Glutamatergic neuron (in vitro differentiated cells): ENCODE data around the gene ADAM8. TPM values are rescaled to one million over a fixed set of nuclear protein-coding genes. Genes with fewer than 3 reads are reported as not detected.

Experiments used
- DNase-seq: peaks from one replicate; pipeline ENCODE4 v3.0.0; 2022
- H3K27ac Mint-ChIP-seq: one replicate; pipeline ENCODE4 v1.8.0; 2020; ENCODE audit warnings: mild to moderate bottlenecking, mixed read lengths, inconsistent platforms; ENCODE audit not compliant: unreplicated experiment
- H3K27me3 Mint-ChIP-seq: one replicate; pipeline ENCODE4 v1.8.0; 2020; ENCODE audit warnings: mild to moderate bottlenecking, moderate library complexity, mixed read lengths, inconsistent platforms; ENCODE audit not compliant: unreplicated experiment
- H3K36me3 Mint-ChIP-seq: one replicate; pipeline ENCODE4 v1.8.0; 2020; ENCODE audit warnings: mild to moderate bottlenecking, mixed read lengths, inconsistent platforms; ENCODE audit not compliant: unreplicated experiment
- H3K4me1 Mint-ChIP-seq: one replicate; pipeline ENCODE4 v1.8.0; 2020; ENCODE audit warnings: mild to moderate bottlenecking, low read depth, mixed read lengths, inconsistent platforms; ENCODE audit not compliant: unreplicated experiment
- H3K4me3 Mint-ChIP-seq: one replicate; pipeline ENCODE4 v1.8.0; 2020; ENCODE audit warnings: mild to moderate bottlenecking, mixed read lengths, inconsistent platforms; ENCODE audit not compliant: unreplicated experiment
- H3K9me3 Mint-ChIP-seq: one replicate; pipeline ENCODE4 v1.8.0; 2020; ENCODE audit warnings: mild to moderate bottlenecking, moderate library complexity, mixed read lengths, inconsistent platforms; ENCODE audit not compliant: unreplicated experiment
- total RNA-seq: library from RNA; stranded (reverse); fragmentation: NEBNext Ultra II Directional; extraction: Animal tissue kit (Norgen Biotek cat#: 25700); gene quantifications from one replicate; pipeline ENCODE4 v1.2.1, GENCODE V29; 2021; ENCODE audit not compliant: unreplicated experiment
- TF ChIP-seq, protein P1 (sequence below): fragments of 200-600 bp; sonication (generic); IDR thresholded peaks from one replicate; pipeline ENCODE4 v1.5.0; 2021; ENCODE audit not compliant: partially characterized antibody, unreplicated experiment

ADAM8 gene
- total RNA-seq, 1 donor from 2014 or later, result 5.4 TPM

DNA sequence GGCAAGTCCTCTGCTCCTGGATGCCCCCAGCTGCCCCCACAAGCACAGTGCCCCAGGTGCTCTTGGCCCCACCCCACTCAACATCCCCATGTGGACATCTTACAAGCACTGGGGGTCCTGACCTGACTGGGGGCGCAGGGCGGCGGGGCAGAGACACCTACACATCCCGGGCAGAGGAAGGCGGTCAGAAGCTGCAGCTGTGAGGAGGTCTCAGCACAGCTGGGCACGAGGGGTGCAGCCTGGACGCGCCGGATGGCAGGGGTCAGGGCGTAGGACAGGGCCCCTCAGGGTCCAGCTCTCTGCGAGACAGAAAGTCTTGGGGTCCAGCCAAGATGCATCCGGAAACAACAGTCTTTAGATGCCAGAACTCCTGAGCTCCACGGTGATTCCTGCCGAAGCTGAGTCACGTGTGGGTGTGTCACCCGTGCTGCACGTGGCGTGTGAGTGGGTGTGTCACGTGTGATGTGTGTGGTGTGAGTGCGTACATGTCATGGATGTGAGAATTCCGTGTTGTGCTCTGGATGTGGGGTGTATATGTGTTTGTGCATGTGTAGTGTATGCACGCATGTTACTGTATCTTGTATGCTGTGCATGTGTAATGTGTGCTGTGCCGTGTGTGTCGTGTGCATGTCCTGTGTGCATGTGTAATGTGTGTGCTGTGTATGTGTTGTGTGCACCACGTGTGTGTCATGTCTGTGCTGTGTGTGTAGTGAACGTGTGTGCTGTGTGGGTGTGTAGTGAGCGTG is 33.9 kb downstream of the ADAM8 start:
- H3K27ac Mint-ChIP-seq, result peak overlapping the region; percentile 5
- no peaks in the 10 kb centered on the region for H3K36me3 Mint-ChIP-seq
- H3K27me3 Mint-ChIP-seq, result peaks cover 7% of the 10 kb centered on the region
- TF ChIP-seq, protein P1, sequence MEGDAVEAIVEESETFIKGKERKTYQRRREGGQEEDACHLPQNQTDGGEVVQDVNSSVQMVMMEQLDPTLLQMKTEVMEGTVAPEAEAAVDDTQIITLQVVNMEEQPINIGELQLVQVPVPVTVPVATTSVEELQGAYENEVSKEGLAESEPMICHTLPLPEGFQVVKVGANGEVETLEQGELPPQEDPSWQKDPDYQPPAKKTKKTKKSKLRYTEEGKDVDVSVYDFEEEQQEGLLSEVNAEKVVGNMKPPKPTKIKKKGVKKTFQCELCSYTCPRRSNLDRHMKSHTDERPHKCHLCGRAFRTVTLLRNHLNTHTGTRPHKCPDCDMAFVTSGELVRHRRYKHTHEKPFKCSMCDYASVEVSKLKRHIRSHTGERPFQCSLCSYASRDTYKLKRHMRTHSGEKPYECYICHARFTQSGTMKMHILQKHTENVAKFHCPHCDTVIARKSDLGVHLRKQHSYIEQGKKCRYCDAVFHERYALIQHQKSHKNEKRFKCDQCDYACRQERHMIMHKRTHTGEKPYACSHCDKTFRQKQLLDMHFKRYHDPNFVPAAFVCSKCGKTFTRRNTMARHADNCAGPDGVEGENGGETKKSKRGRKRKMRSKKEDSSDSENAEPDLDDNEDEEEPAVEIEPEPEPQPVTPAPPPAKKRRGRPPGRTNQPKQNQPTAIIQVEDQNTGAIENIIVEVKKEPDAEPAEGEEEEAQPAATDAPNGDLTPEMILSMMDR, result no peak
- H3K4me3 Mint-ChIP-seq, result peak overlapping the region; percentile 8
- peaks cover 6% of the 10 kb centered on the region for H3K9me3 Mint-ChIP-seq
- DNase-seq, result no peak
- H3K4me1 Mint-ChIP-seq, result peaks cover 10% of the 10 kb centered on the region

DNA sequence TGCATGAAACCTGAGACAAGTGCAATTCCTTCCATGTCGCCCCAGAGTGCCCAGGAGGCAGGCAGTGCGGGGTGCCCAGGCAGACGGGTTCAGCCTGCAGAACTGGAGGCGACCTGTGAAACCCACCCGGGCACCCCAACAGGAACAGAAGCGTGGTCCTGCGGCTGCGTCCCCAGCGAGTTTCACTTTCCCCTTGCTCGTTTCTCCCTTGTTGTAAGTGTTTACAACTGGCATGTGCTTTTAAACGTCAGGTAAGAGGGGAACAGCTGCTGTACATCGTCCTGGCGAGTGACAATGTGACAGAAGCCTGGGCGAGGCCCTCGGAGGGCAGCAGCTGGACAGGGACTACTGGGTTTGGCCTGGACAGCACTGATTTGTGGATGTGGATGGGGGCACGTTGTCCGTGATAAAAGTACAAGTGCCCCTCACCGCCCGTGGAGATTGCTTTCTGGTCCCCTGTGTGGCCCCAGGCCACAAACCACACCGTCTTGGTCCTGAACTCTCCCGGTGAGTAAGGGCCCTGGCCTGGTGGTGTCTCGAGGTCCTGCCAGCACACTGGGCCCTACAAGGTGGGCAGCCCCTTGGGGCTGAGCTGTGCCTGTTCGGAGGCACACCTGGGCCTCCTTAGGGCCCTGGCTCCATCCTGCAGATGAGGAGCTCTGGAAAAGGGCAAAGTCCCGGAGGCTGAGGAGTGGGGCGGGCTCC is 35.0 kb downstream of the ADAM8 start:
- H3K27ac Mint-ChIP-seq, result no peak overlapping the region
- TF ChIP-seq, protein P1, result no peak
- peaks cover 7% of the 10 kb centered on the region for H3K27me3 Mint-ChIP-seq
- H3K4me3 Mint-ChIP-seq, result no peak overlapping the region
- peaks cover 10% of the 10 kb centered on the region for H3K4me1 Mint-ChIP-seq
- no peak for DNase-seq
- peaks cover 6% of the 10 kb centered on the region for H3K9me3 Mint-ChIP-seq
- no peaks in the 10 kb centered on the region for H3K36me3 Mint-ChIP-seq

DNA sequence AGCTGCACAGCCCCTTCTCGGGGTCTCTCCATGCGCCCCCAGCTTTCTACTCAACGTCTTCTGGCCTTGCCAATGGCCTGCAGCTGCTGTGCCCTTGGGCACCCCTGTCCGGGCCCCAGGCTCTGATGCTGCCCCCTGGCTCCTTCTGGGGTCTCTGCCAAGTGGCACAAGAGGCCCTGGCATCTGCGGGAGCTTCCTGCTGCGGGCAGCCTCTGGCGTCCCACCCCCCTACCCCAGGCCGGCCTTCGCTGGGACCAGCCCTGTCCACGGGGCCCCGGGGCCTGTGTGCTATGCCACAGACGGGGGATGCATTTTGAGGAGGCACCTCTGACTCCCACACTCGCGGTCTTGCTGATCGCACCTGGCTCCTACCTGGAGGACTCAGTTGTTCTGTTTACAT is 36.7 kb downstream of the ADAM8 start:
- peaks cover 6% of the 10 kb centered on the region for H3K9me3 Mint-ChIP-seq
- DNase-seq, result no peak
- TF ChIP-seq, protein P1, result no peak
- H3K4me3 Mint-ChIP-seq, result no peak overlapping the region
- peaks cover 8% of the 10 kb centered on the region for H3K27me3 Mint-ChIP-seq
- no peaks in the 10 kb centered on the region for H3K36me3 Mint-ChIP-seq
- peaks cover 7% of the 10 kb centered on the region for H3K4me1 Mint-ChIP-seq
- H3K27ac Mint-ChIP-seq, result no peak overlapping the region

DNA sequence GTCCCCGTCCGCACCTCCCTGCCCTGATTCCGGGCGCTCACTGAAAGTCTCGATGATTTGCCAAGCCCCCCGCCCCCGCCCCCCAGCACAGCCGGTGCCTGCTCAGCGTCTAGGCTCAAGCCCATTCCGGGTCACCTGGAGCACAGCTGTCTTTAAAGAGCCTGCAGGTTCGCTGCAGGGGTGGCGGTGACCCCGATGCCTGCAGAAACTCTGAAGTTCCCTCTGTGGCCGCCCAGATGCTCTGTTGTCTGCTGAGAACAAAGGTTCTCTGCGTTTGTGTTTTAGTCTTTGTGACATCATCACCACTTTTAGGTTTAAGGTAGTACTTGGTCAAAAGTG is 38.2 kb downstream of the ADAM8 start:
- H3K4me3 Mint-ChIP-seq, result peak overlapping the region; percentile 59
- peak overlapping the region; percentile 33 for H3K27ac Mint-ChIP-seq
- no peaks in the 10 kb centered on the region for H3K36me3 Mint-ChIP-seq
- peaks cover 6% of the 10 kb centered on the region for H3K9me3 Mint-ChIP-seq
- H3K27me3 Mint-ChIP-seq, result peaks cover 16% of the 10 kb centered on the region
- H3K4me1 Mint-ChIP-seq, result peaks cover 7% of the 10 kb centered on the region
- TF ChIP-seq, protein P1, result no peak
- DNase-seq, result no peak
